ENCODE results near the gene NPM1.

NPM1 gene

DNA sequence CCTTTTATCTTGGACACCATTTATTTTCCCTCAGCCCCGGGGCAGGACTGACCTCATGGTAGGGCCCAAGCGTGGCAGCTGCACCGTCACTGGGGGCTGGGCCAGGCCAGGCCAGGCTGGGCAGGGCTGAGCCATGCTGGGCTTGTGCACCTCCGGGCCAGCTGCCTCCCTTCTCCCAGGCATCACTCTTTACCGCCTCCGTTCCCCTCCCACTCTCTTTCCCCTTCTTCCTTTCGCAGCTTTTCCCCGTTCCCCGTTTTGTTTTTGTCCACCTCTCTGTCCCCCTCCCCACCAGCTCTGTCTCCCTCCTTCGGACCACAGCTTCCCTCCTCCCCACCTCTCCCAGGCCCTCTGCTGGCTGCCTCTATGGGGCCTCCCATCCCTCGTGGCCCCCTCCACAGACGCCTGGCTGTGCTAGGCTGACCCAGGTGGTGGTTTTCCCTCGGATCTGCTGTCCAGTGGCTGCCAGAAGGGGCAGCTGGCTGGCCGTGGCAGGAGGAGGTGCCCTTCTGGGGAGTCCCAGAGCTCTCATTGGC lies 49.7 kb downstream of the NPM1 start:
- Histone ChIP-seq H3K36me3 (ENCODE audit: insufficient read depth, insufficient read length, low read length) (no peaks in the 10 kb centered on the region), H3K4me3 (ENCODE audit: insufficient read length, low read depth) (no peak overlapping the region), H3K9me3 (ENCODE audit: insufficient read depth, low read length) (no peaks in the 10 kb centered on the region), H3K9ac (ENCODE audit: insufficient read length, low read depth) (no peak overlapping the region), H3K27me3 (ENCODE audit: insufficient read depth, insufficient read length) (no peaks in the 10 kb centered on the region), H3K4me1 (ENCODE audit: insufficient read depth, insufficient read length) (peaks cover 8% of the 10 kb centered on the region)
- no peak for DNase-seq (ENCODE audit: low read depth, low spot score)
- TF ChIP-seq YY1 (IDR thresholded peaks at IDR 0.05; ENCODE audit: insufficient read depth, insufficient read length) (no peak), SUZ12 (IDR thresholded peaks at IDR 0.05; ENCODE audit: extremely low read depth, insufficient read depth, insufficient read length) (no peak), ZNF274 (IDR thresholded peaks at IDR 0.05; ENCODE audit: low read depth, low read length) (no peak)

DNA sequence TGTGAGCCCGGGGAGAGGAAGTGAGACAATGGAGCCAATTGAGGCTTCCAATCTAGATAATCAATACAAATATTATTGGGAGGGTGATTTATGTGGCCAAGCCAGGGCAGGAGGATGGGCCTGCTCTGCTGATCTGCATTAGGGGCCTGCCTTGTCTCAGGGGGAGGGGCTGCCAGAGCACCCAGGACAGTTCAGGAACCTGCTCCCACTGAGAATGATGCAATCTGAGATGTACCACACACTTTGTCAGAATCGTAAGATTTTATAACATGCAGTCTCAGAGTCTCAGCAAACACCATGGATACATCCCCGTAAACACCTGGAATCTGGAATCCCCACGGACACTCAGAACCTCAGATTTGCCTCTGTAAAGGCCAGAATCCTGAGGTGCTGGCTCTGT lies 51.1 kb downstream of the NPM1 start:
- Histone ChIP-seq H3K9ac (ENCODE audit: insufficient read length, low read depth) (no peak overlapping the region), H3K36me3 (ENCODE audit: insufficient read depth, insufficient read length, low read length) (no peaks in the 10 kb centered on the region), H3K27me3 (ENCODE audit: insufficient read depth, insufficient read length) (no peaks in the 10 kb centered on the region), H3K9me3 (ENCODE audit: insufficient read depth, low read length) (no peaks in the 10 kb centered on the region), H3K4me3 (ENCODE audit: insufficient read length, low read depth) (no peak overlapping the region), H3K4me1 (ENCODE audit: insufficient read depth, insufficient read length) (peaks cover 8% of the 10 kb centered on the region)
- TF ChIP-seq SUZ12 (IDR thresholded peaks at IDR 0.05; ENCODE audit: extremely low read depth, insufficient read depth, insufficient read length) (no peak), YY1 (IDR thresholded peaks at IDR 0.05; ENCODE audit: insufficient read depth, insufficient read length) (no peak), ZNF274 (IDR thresholded peaks at IDR 0.05; ENCODE audit: low read depth, low read length) (no peak)
- no peak for DNase-seq (ENCODE audit: low read depth, low spot score)

DNA sequence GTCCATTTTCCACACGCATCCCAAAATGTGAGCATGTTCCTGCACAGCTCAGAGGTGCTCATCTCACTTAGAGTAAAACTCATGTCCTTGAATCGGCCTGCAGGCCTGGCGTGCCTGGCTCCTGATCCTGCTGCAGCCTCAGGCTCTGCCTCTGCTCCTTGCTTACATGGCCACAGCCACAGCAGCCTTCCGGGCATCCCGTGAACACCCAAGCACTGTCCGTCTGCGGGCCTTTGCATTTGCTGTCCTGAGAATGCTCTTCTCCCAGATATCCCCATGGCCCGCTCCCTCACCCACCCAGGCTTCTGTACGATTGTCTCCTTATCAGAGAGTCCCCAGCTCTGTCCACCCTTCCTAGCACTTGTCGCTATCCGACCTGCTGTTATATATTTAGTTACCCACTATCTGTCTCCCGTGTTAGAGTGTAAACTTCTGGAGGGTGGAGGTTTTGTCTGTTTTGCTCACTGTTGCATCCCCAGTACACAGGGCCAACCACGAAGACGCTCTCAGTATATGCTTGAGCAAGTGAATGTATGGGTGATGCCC lies 53.7 kb downstream of the NPM1 start:
- DNase-seq (ENCODE audit: low read depth, low spot score), result no peak
- no peaks in the 10 kb centered on the region for H3K36me3 ChIP-seq (ENCODE audit: insufficient read depth, insufficient read length, low read length)
- TF ChIP-seq YY1 (IDR thresholded peaks at IDR 0.05; ENCODE audit: insufficient read depth, insufficient read length) (no peak), ZNF274 (IDR thresholded peaks at IDR 0.05; ENCODE audit: low read depth, low read length) (no peak)

DNA sequence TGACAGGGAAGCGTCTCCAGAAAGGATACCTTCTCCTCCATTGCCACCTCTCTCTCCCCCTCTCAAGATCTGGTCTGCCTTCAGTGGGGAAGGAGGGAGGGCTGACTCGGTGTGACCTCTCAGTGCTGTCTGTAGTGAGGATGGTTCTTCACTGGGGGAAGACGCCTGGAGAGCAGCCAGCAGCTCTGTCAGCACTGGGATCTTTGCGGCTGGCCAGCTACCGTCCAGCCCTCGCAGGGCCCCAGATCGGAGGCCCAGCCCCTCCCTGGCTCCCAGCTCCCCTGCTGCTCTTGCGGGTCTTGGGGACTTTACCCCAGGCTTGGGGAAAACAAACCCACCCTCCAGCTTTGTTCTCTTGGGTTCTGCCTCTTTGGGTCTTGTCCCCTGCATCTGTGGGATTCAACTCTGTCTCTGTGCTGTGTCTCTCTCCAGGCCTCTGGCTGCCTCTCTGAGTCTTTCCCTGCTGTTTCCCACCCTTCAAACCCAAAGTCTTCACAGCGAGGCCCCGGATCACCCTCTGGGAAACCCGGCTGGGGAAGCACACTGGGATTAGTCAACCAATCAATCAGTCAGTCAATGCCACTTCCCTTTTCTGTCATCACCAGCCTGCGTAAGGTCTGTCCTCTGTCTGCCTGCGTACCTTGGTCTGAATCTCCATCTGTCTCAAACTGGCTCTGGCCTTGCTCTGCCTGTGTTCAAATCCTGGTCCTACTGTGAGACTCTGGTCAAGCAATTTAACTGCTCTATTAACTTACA lies 54.8 kb downstream of the NPM1 start:
- DNase-seq (ENCODE audit: low read depth, low spot score), result no peak
- no peaks in the 10 kb centered on the region for H3K27me3 ChIP-seq (ENCODE audit: insufficient read depth, insufficient read length)
- no peak overlapping the region for H3K9ac ChIP-seq (ENCODE audit: insufficient read length, low read depth)
- H3K9me3 ChIP-seq (ENCODE audit: insufficient read depth, low read length), result no peaks in the 10 kb centered on the region
- H3K36me3 ChIP-seq (ENCODE audit: insufficient read depth, insufficient read length, low read length), result no peaks in the 10 kb centered on the region
- H3K4me3 ChIP-seq (ENCODE audit: insufficient read length, low read depth), result no peak overlapping the region
- H3K4me1 ChIP-seq (ENCODE audit: insufficient read depth, insufficient read length), result peaks cover 11% of the 10 kb centered on the region
- TF ChIP-seq ZNF274 (IDR thresholded peaks at IDR 0.05; ENCODE audit: low read depth, low read length) (no peak), YY1 (IDR thresholded peaks at IDR 0.05; ENCODE audit: insufficient read depth, insufficient read length) (no peak), SUZ12 (IDR thresholded peaks at IDR 0.05; ENCODE audit: extremely low read depth, insufficient read depth, insufficient read length) (no peak)

More for the DNA sequence above, 53.7 kb downstream of the NPM1 start:
- Histone ChIP-seq H3K9ac (ENCODE audit: insufficient read length, low read depth) (no peak overlapping the region), H3K4me3 (ENCODE audit: insufficient read length, low read depth) (no peak overlapping the region), H3K4me1 (ENCODE audit: insufficient read depth, insufficient read length) (peaks cover 12% of the 10 kb centered on the region), H3K9me3 (ENCODE audit: insufficient read depth, low read length) (no peaks in the 10 kb centered on the region), H3K27me3 (ENCODE audit: insufficient read depth, insufficient read length) (no peaks in the 10 kb centered on the region)

DNA sequence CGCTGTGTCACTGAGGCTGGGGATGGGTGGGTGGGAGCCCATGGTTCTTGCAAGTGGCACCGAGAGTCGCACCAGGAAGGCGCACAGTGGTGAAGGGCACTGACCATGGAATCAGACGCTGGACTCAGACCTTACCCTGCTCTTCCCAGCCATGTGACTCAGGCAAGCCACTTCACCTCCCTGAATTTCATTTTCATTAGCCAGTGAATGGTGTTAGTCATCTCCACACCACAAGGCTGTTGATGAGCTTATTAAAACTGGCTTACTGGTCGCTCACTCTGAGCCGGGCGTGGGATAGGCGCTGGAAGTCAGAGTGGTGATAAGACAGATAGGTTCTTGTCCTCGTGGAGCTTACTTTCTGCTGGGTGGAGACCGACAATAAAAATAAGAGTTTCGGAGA lies 56.9 kb downstream of the NPM1 start:
- no peak for TF ChIP-seq SUZ12 (IDR thresholded peaks at IDR 0.05; ENCODE audit: extremely low read depth, insufficient read depth, insufficient read length)
- TF ChIP-seq ZNF274 (IDR thresholded peaks at IDR 0.05; ENCODE audit: low read depth, low read length), result no peak
- TF ChIP-seq YY1 (IDR thresholded peaks at IDR 0.05; ENCODE audit: insufficient read depth, insufficient read length), result no peak
- H3K36me3 ChIP-seq (ENCODE audit: insufficient read depth, insufficient read length, low read length), result no peaks in the 10 kb centered on the region
- no peak for DNase-seq (ENCODE audit: low read depth, low spot score)
- no peaks in the 10 kb centered on the region for H3K27me3 ChIP-seq (ENCODE audit: insufficient read depth, insufficient read length)
- no peaks in the 10 kb centered on the region for H3K9me3 ChIP-seq (ENCODE audit: insufficient read depth, low read length)
- no peak overlapping the region for H3K4me3 ChIP-seq (ENCODE audit: insufficient read length, low read depth)
- H3K4me1 ChIP-seq (ENCODE audit: insufficient read depth, insufficient read length), result peaks cover 16% of the 10 kb centered on the region
- no peak overlapping the region for H3K9ac ChIP-seq (ENCODE audit: insufficient read length, low read depth)

DNA sequence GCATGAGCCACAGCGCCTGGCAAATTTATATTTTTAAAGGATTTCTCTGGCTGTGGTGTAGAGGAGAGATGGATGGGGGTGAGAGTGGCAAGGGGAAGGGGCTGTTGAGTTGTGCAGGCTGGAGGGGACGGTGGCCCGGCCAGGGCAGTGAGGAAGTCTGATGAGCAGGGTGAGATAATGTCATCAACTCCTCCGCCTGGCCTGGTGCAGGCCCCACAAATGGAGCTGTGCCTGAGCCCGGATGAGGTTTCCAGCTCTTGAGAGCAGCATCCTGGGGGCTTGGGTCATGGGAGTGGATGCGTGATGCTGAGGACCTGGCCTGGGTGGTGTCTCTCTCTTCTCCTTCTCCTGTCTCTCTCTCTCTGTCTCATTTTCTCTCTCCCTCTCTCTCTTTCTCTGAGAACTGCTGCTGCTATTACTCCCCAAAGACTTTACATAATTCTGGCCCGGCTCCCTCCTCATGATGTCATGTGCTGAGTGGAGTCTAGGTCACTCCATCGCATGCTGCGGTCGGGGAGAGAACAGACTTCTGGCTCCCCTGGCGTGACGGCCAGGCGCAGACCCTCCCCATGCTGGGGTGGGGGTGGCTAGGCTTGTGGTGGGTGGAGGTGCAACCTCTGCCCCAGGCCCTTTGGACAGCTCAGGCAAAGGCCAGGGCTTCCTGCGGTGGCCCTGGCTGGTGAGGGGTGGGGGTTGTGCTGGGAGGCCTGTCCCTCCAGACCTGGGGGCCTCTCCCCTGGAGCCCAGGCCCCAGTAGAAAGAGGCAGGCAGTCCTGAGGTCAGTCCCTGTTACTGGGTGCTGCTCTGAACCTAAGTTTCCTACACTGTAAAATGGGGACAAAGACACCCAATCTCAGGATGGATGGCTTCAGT lies 58.2 kb downstream of the NPM1 start:
- H3K4me1 ChIP-seq (ENCODE audit: insufficient read depth, insufficient read length), result peaks cover 16% of the 10 kb centered on the region
- H3K36me3 ChIP-seq (ENCODE audit: insufficient read depth, insufficient read length, low read length), result no peaks in the 10 kb centered on the region
- no peak for DNase-seq (ENCODE audit: low read depth, low spot score)
- no peaks in the 10 kb centered on the region for H3K9me3 ChIP-seq (ENCODE audit: insufficient read depth, low read length)
- H3K4me3 ChIP-seq (ENCODE audit: insufficient read length, low read depth), result no peak overlapping the region
- TF ChIP-seq SUZ12 (IDR thresholded peaks at IDR 0.05; ENCODE audit: extremely low read depth, insufficient read depth, insufficient read length), result no peak
- TF ChIP-seq ZNF274 (IDR thresholded peaks at IDR 0.05; ENCODE audit: low read depth, low read length), result no peak
- TF ChIP-seq YY1 (IDR thresholded peaks at IDR 0.05; ENCODE audit: insufficient read depth, insufficient read length), result no peak
- no peaks in the 10 kb centered on the region for H3K27me3 ChIP-seq (ENCODE audit: insufficient read depth, insufficient read length)
- H3K9ac ChIP-seq (ENCODE audit: insufficient read length, low read depth), result no peak overlapping the region

DNA sequence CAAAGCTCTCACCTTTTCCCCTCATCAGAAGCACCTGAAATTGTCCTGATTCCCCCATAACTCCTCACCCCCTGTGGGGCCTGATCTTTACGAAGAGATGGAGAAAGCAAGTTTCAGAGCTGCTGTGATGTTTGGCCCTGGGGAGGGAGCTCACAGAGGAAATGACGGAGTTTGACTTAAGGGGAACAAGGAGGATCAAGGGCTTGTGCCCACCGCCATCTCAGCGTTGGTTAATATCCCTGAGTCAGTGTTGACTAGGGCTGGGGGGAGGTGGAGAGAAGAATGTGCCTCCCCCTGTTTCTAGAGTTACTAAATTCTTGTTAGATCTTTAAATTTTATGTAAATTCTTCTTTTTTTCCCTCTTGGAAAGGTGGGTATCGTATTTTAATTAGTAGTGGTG lies 59.6 kb downstream of the NPM1 start:
- H3K27me3 ChIP-seq (ENCODE audit: insufficient read depth, insufficient read length), result no peaks in the 10 kb centered on the region
- no peak overlapping the region for H3K4me3 ChIP-seq (ENCODE audit: insufficient read length, low read depth)
- DNase-seq (ENCODE audit: low read depth, low spot score), result no peak
- no peaks in the 10 kb centered on the region for H3K36me3 ChIP-seq (ENCODE audit: insufficient read depth, insufficient read length, low read length)
- H3K9me3 ChIP-seq (ENCODE audit: insufficient read depth, low read length), result no peaks in the 10 kb centered on the region
- TF ChIP-seq YY1 (IDR thresholded peaks at IDR 0.05; ENCODE audit: insufficient read depth, insufficient read length) (no peak), SUZ12 (IDR thresholded peaks at IDR 0.05; ENCODE audit: extremely low read depth, insufficient read depth, insufficient read length) (no peak), ZNF274 (IDR thresholded peaks at IDR 0.05; ENCODE audit: low read depth, low read length) (no peak)
- H3K9ac ChIP-seq (ENCODE audit: insufficient read length, low read depth), result no peak overlapping the region
- peaks cover 17% of the 10 kb centered on the region for H3K4me1 ChIP-seq (ENCODE audit: insufficient read depth, insufficient read length)
